Thyroid gland (tissue), 4 donors: ENCODE measurements around the gene TNFSF4. TPM values are rescaled to one million over a fixed set of nuclear protein-coding genes. Genes with fewer than 3 reads are reported as not detected.

Experiments used
- DNase-seq, 2 donors: peaks; one replicate each; pipeline ENCODE4 v3.0.0-alpha.2; 2019
- H3K27ac ChIP-seq, 3 donors: fragments of 200-600 bp; sonication (generic); 1 replicate in 2 of 3; 2 replicates in 1 of 3; pipeline ENCODE4 v1.5.1; 2016 to 2019; ENCODE audit warnings: mild to moderate bottlenecking in 1 of 3, moderate library complexity in 1 of 3
- H3K27me3 ChIP-seq: fragments of 200-600 bp; sonication (generic); one replicate; pipeline ENCODE4 v1.5.1; 2019
- H3K36me3 ChIP-seq, 2 donors: fragments of 200-600 bp; sonication (generic); one replicate each; pipeline ENCODE4 v1.5.1; 2016 to 2019
- H3K4me1 ChIP-seq, 2 donors: fragments of 200-600 bp; sonication (generic); one replicate each; pipeline ENCODE4 v1.5.1; 2017 to 2019
- H3K4me3 ChIP-seq, 3 donors: fragments of 200-600 bp; sonication (generic); replicated peaks in 1 of 3; 1 replicate in 2 of 3; 2 replicates in 1 of 3; pipeline ENCODE4 v1.5.1; 2016; ENCODE audit warnings: mild to moderate bottlenecking in 1 of 3
- H3K9me3 ChIP-seq: fragments of 200-600 bp; sonication (generic); one replicate; pipeline ENCODE4 v1.5.1; 2017
- POLR2A ChIP-seq, 2 donors: fragments of 450-650 bp; IDR thresholded peaks; one replicate each; pipeline ENCODE4 v1.6.1; 2017; ENCODE audit warnings: antibody characterized with exemption in 2 of 2, mild to moderate bottlenecking in 2 of 2, moderate library complexity in 1 of 2
- WGBS, 2 donors: methylation state at CpG; one replicate each; pipeline ENCODE4 v1.1.5; 2017; 5-methylcytosine and 5-hydroxymethylcytosine counted together
- intact Hi-C: fragments of 100-400 bp; cut with DNase I; formaldehyde crosslinking; loops from one replicate; pipeline ENCODE4 v1.15.1; 2023
- total RNA-seq, 4 donors: library from RNA; depleted of rRNA; stranded (reverse); fragments of >200 nt; gene quantifications; one replicate each; pipeline ENCODE4 v1.2.3, GENCODE V29; 2016
- TF ChIP-seq, protein P1 (sequence below), 6 experiments: fragments of 200-600 bp in 3 of 6; fragments of 450-650 bp in 3 of 6; sonication (generic) in 3 of 6; IDR thresholded peaks; one replicate each; pipeline ENCODE4 v1.5.1; 2016 to 2019; ENCODE audit warnings: antibody characterized with exemption in 6 of 6, mild to moderate bottlenecking in 2 of 6, inconsistent platforms in 1 of 6, moderate library complexity in 1 of 6

TNFSF4 gene
- total RNA-seq, 4 donors from 2014 or later = 0.13 to 0.63 (median 0.41) TPM

DNA sequence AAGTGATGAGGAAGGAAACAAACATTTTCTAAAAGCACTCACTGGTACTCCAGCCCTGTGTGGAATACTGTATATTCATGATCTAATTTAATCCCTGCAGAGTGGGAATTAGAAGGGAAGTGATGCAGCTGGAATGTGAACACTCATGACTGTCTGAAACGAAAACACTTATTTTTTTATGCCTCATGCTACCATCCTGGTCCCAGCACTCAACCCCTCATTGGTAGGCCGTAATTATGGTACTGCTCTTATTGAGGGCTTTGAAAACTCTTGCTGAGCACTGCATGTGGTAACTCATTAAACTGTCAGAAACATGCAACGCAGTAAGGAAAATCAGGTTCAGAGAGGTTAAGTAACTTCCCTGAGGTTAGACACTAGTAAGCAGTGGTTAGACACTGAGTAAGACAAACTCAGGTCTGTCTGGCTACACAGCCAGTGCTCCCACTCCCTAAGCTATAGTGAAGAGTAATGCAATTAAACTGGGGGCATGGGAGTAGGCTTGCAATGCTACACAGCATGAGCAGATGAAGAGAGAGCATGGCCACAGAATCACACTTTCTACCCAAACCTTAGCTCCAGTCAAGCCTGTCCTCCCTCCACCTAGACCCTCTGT lies 17.3 kb upstream of the TNFSF4 start:
- Histone ChIP-seq H3K36me3 (no peaks in the 10 kb centered on the region), H3K27me3 (no peaks in the 10 kb centered on the region), H3K4me1 (no peaks in the 10 kb centered on the region), H3K4me3 (no peak overlapping the region), H3K9me3 (no peaks in the 10 kb centered on the region), H3K27ac (no peak overlapping the region)
- TF ChIP-seq, protein P1, sequence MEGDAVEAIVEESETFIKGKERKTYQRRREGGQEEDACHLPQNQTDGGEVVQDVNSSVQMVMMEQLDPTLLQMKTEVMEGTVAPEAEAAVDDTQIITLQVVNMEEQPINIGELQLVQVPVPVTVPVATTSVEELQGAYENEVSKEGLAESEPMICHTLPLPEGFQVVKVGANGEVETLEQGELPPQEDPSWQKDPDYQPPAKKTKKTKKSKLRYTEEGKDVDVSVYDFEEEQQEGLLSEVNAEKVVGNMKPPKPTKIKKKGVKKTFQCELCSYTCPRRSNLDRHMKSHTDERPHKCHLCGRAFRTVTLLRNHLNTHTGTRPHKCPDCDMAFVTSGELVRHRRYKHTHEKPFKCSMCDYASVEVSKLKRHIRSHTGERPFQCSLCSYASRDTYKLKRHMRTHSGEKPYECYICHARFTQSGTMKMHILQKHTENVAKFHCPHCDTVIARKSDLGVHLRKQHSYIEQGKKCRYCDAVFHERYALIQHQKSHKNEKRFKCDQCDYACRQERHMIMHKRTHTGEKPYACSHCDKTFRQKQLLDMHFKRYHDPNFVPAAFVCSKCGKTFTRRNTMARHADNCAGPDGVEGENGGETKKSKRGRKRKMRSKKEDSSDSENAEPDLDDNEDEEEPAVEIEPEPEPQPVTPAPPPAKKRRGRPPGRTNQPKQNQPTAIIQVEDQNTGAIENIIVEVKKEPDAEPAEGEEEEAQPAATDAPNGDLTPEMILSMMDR (IDR thresholded peaks at IDR 0.05) = no peak
- TF ChIP-seq POLR2A (IDR thresholded peaks at IDR 0.05) = no peak
- 71 to 82% methylated on average over 3 of the region's 3 CpGs for WGBS, 2 donors
- intact Hi-C loops = no loop called here
- DNase-seq = no peak

DNA sequence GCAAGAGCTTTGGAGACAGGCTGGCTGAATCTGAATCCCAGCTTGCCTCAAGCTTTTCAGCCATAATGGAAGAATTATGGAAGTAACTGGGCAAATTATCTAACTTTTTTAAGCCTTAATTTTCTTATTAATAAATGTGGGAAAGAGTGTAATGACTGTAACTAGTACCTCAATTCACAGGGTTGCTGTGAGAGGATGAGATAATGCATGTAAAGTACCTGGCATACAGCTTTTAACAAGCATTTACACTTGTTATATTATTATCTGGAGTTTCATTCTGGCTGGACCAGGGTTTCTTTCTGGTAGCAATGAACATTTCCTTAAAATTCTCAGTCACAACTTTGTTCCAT lies 15.9 kb upstream of the TNFSF4 start:
- H3K27me3 ChIP-seq = no peaks in the 10 kb centered on the region
- intact Hi-C loops = no loop called here
- H3K27ac ChIP-seq = no peak overlapping the region
- TF ChIP-seq POLR2A (IDR thresholded peaks at IDR 0.05) = no peak
- TF ChIP-seq, protein P1 (IDR thresholded peaks at IDR 0.05) = no peak
- no peak for DNase-seq
- no peaks in the 10 kb centered on the region for H3K9me3 ChIP-seq
- no peaks in the 10 kb centered on the region for H3K36me3 ChIP-seq
- no peak overlapping the region for H3K4me3 ChIP-seq
- no peaks in the 10 kb centered on the region for H3K4me1 ChIP-seq

DNA sequence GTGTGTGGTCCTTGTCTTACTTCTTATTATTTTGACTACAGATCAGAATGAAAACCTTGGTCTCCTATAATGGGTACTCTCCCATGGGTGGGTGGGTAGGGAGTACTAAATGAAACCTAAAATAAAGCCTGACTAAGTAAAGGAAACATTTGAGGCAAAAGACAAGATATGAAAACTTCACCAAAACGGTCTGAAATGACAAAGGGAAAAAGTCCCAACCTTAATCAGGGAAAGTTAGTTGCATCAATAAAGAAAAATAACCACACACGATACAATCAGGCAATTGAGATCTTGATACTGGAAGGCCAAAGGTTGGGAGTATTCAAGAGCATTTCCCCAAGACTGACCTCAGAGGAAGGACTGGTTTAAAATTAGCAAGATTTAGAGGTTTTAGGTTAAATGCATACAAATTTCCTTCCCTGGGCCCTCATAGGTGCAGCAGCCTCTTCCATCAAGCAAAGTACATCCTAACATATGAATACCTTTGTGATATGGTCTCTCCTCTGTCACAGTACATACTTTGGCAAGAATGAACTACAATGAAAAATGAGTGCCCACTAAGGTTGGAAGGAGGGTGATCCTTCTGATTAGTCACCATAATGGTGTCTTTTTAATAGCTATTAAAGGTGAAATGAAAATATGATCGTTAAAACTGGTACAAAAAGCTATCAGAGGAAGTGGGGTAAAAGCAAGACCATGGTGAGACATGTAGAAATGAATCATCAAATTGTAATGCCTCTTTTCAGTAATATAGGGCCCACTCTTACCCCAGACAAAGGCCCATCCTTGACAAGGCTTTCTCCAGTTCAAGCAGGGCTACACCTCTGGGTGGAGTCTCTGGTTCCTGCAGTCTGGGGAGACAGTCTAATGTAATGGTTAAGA lies 15.3 kb upstream of the TNFSF4 start:
- no peak for DNase-seq
- no peaks in the 10 kb centered on the region for H3K9me3 ChIP-seq
- H3K4me1 ChIP-seq = no peaks in the 10 kb centered on the region

DNA sequence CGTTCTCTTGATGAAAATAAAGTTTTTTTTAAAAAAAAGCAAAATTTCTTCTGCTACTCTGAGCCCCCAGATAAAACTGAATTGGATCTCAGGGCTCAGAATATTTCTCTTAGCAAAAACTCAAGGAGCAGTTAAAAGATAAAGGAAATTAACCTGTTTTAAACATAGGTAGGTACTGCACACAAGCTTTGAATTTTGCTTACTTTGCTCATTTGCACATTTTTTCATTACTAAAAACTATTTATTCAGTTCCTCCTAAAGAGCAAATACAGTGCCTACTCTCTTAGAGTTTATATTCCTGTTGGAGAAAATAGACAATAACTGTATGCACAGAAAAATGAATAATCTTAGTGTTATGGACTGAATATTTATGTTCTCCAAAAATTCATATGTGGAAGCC lies 13.0 kb upstream of the TNFSF4 start:
- no peak for TF ChIP-seq POLR2A (IDR thresholded peaks at IDR 0.05)
- DNase-seq = no peak
- H3K27me3 ChIP-seq = no peaks in the 10 kb centered on the region
- H3K9me3 ChIP-seq = no peaks in the 10 kb centered on the region
- H3K27ac ChIP-seq = no peak overlapping the region
- intact Hi-C loops = no loop called here
- no peaks in the 10 kb centered on the region for H3K4me1 ChIP-seq
- no peaks in the 10 kb centered on the region for H3K36me3 ChIP-seq
- H3K4me3 ChIP-seq = no peak overlapping the region
- WGBS, 2 donors = 79 to 86% methylated on average over 1 of the region's 1 CpG

More for the DNA sequence above, 15.3 kb upstream of the TNFSF4 start:
- H3K27ac ChIP-seq = no peak overlapping the region
- H3K4me3 ChIP-seq = no peak overlapping the region
- no peaks in the 10 kb centered on the region for H3K27me3 ChIP-seq
- 70 to 79% methylated on average over 3 of the region's 3 CpGs for WGBS, 2 donors
- no peaks in the 10 kb centered on the region for H3K36me3 ChIP-seq
- TF ChIP-seq POLR2A (IDR thresholded peaks at IDR 0.05) = no peak
- TF ChIP-seq, protein P1 (IDR thresholded peaks at IDR 0.05) = no peak
- intact Hi-C loops = no loop called here

DNA sequence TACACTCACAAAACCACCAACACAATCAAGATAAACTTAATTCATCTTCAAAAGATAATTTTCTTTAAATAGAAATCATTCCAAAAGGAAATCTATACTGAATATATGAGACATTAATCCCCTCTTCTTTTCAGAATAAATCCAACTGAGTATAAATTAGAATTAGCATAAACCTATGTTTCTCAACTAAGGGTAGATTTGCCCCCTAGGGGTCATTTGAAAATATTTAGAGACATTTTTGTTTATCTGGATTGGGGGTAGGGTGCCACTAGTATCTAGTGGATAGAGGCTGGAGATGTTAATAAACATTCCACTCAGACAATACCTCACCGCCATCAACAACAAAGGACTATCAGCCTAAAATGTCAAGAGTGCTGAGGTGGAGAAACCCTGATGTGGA lies 6.5 kb upstream of the TNFSF4 start:
- H3K4me3 ChIP-seq = no peak overlapping the region
- H3K9me3 ChIP-seq = no peaks in the 10 kb centered on the region
- intact Hi-C loops = no loop called here
- TF ChIP-seq POLR2A (IDR thresholded peaks at IDR 0.05) = no peak
- TF ChIP-seq, protein P1 (IDR thresholded peaks at IDR 0.05) = no peak
- DNase-seq = no peak
- H3K36me3 ChIP-seq = no peaks in the 10 kb centered on the region
- no peak overlapping the region for H3K27ac ChIP-seq
- H3K4me1 ChIP-seq = no peaks in the 10 kb centered on the region
- no peaks in the 10 kb centered on the region for H3K27me3 ChIP-seq
- WGBS, 2 donors = 89 to 95% methylated on average over 1 of the region's 1 CpG
